ENCODE results near the gene PLD1.

DNA sequence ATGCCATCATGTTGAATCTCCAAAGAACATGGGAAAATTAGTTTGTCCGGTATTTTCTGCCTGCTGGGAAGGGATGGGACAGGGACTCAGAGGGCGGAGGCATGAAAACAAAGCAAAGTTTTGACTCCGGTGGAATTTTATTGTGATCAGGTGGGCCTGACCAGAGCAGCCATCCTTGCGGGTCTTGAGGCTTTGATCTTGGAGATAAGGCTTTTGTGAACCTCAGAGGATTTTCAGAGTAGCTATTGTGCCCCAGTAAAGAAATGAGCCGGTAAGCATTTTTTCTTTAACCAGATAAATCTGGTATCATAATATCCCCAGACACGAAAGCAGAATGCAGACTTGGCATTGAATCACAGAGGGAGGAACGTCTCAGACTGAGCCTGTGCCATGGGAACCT is 250.7 kb downstream of the PLD1 start:
- TF ChIP-seq POLR2AphosphoS5 (IDR thresholded peaks at IDR 0.05; ENCODE audit: low read depth, low read length), result no peak
- TF ChIP-seq REST (IDR thresholded peaks at IDR 0.05; ENCODE audit: insufficient read depth in 1 of 2, low read depth in 2 of 2, low read length in 2 of 2), result no peak
- no peak for TF ChIP-seq TAF1 (IDR thresholded peaks at IDR 0.05; ENCODE audit: borderline replicate concordance, insufficient read depth, low read length)
- no peak for TF ChIP-seq FOXP2 (optimal IDR thresholded peaks at IDR 0.05; ENCODE audit: borderline replicate concordance, extremely low read depth, extremely low read length, insufficient read depth)
